ENCODE results near the gene MZF1. TPM values are rescaled to one million over a fixed set of nuclear protein-coding genes. Genes with fewer than 3 reads are reported as not detected.

The MZF1 gene
- total and polyA plus RNA-seq, 9 of the 15 experiments (the other 6 are each of a cell fraction or from before 2014, with no cell fraction given): 0.31 to 29.3 (median 11.5) TPM

- peak; percentile 86 for TF ChIP-seq FOXP1 (CRISPR knock-in tag; IDR thresholded peaks at IDR 0.05)
- no peak for TF ChIP-seq ZC3H8 (IDR thresholded peaks at IDR 0.05)
- peak; percentile 58; the same call in 1 of the 2 replicates for TF ChIP-seq ZNF644 (tag; IDR thresholded peaks at IDR 0.05; ENCODE audit: low read depth)
- peak; percentile 97; the same call in 1 of the 2 replicates for TF ChIP-seq GTF2E2 (tag; IDR thresholded peaks at IDR 0.05)
- TF ChIP-seq ATF7 (IDR thresholded peaks at IDR 0.05): peak; percentile 15; the same call in 1 of the 2 replicates
- TF ChIP-seq EWSR1 (IDR thresholded peaks at IDR 0.05; ENCODE audit: borderline replicate concordance, low read depth, partially characterized antibody): no peak
- no peak for TF ChIP-seq ETS2 (tag; IDR thresholded peaks at IDR 0.05; ENCODE audit: borderline replicate concordance, poor library complexity, severe bottlenecking)
- TF ChIP-seq, protein P1, sequence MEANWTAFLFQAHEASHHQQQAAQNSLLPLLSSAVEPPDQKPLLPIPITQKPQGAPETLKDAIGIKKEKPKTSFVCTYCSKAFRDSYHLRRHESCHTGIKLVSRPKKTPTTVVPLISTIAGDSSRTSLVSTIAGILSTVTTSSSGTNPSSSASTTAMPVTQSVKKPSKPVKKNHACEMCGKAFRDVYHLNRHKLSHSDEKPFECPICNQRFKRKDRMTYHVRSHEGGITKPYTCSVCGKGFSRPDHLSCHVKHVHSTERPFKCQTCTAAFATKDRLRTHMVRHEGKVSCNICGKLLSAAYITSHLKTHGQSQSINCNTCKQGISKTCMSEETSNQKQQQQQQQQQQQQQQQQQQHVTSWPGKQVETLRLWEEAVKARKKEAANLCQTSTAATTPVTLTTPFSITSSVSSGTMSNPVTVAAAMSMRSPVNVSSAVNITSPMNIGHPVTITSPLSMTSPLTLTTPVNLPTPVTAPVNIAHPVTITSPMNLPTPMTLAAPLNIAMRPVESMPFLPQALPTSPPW (CRISPR knock-in tag; IDR thresholded peaks at IDR 0.05): peak; percentile 87
- no peak for TF ChIP-seq ZNF764 (CRISPR knock-in tag; IDR thresholded peaks at IDR 0.05; ENCODE audit: low read depth)
- TF ChIP-seq SNRNP70 (optimal IDR thresholded peaks at IDR 0.05; ENCODE audit: low read depth, low read length): no peak
- no peak for TF ChIP-seq MED1 (CRISPR knock-in tag; IDR thresholded peaks at IDR 0.05; ENCODE audit: borderline replicate concordance)
- peak; percentile 84 for TF ChIP-seq TBP (optimal IDR thresholded peaks at IDR 0.05; ENCODE audit: low read depth, low read length)
- no peak; the same call in 1 of the 2 replicates for TF ChIP-seq CHD2 (IDR thresholded peaks at IDR 0.05; ENCODE audit: low read depth, low read length)
- TF ChIP-seq ESRRB (CRISPR knock-in tag; IDR thresholded peaks at IDR 0.05; ENCODE audit: borderline replicate concordance): no peak
- no peak for TF ChIP-seq GTF2A2 (tag; IDR thresholded peaks at IDR 0.05)
- no peak for TF ChIP-seq FOXJ3 (CRISPR knock-in tag; IDR thresholded peaks at IDR 0.05)
- no peak for TF ChIP-seq ZNF347 (CRISPR knock-in tag; IDR thresholded peaks at IDR 0.05; ENCODE audit: low read depth)
- TF ChIP-seq SIRT6 (IDR thresholded peaks at IDR 0.05; ENCODE audit: low read depth, low read length): peak; percentile 42
- TF ChIP-seq MTA2 (IDR thresholded peaks at IDR 0.05; ENCODE audit: low read depth): no peak
- TF ChIP-seq FOS (IDR thresholded peaks at IDR 0.05; ENCODE audit: extremely low read depth, insufficient read length): peak; percentile 56
- peak; percentile 98 for TF ChIP-seq MYC (IDR thresholded peaks at IDR 0.05; ENCODE audit: low read depth, low read length)
- peak; percentile 71; the same call in 1 of the 2 replicates for TF ChIP-seq MYC (CRISPR knock-in tag; IDR thresholded peaks at IDR 0.05; ENCODE audit: borderline replicate concordance, low read depth)
- no peak for TF ChIP-seq ZNF668 (CRISPR knock-in tag; IDR thresholded peaks at IDR 0.05)
- no peak for TF ChIP-seq NRF1 (conservative IDR thresholded peaks at IDR 0.05 in 1 of 2, IDR thresholded peaks at IDR 0.05 in 1 of 2)
- 0 out of 2 replicates have a peak, but pooled peaks have one; percentile 6 for TF ChIP-seq ZBTB49 (CRISPR knock-in tag; IDR thresholded peaks at IDR 0.05; ENCODE audit: borderline replicate concordance)
- TF ChIP-seq ZNF431 (CRISPR knock-in tag; IDR thresholded peaks at IDR 0.05): no peak
- no peak for TF ChIP-seq POLR3G (IDR thresholded peaks at IDR 0.05; ENCODE audit: extremely low read depth, insufficient read length, insufficient replicate concordance)
These were observed 13.7 kb downstream of the MZF1 start (continued) for GRCh38 chr19:58559275-58560006.

Data from K562 (cell line).